Anterior cingulate cortex (tissue), 58 donors: ENCODE measurements around the gene MEF2D.

ENCODE experiments used
- DNase-seq, 58 donors: peaks; one replicate each; lab custom pipeline; 2025; lab: John Stamatoyannopoulos, UW

MEF2D gene

GRCh38 chr1:156418416-156419070 lies 82.0 kb downstream of the MEF2D start:
- no peak for DNase-seq

GRCh38 chr1:156417401-156418020 lies 83.1 kb downstream of the MEF2D start:
- peak in 28 of 58 donors; percentile 22 to 78 (median 52) for DNase-seq

- no peak for DNase-seq
Measured at GRCh38 chr1:156416993-156417392, 83.6 kb downstream of the MEF2D start.

- DNase-seq: peak in 4 of 58 donors; percentile 21 to 41 (median 26)
Measured at GRCh38 chr1:156414461-156415064, 86.0 kb downstream of the MEF2D start.
